GM06990 (cell line): ENCODE measurements around the gene P3H2.
"Not testable (repeated sequence)": the region's sequence is repeated elsewhere in the genome, so short reads cannot be mapped to it uniquely, and the experiment has no call there.

Experiments
- DNase-seq: peaks from one replicate; pipeline ENCODE4 v3.0.0-alpha.2; 2011; ENCODE audit not compliant: insufficient read length; ENCODE audit errors: extremely low read depth
- H3K27me3 ChIP-seq: replicated peaks from 2 replicates; pipeline ENCODE4 v1.6.0; 2011; ENCODE audit warnings: low read length; ENCODE audit not compliant: control insufficient read depth, insufficient read depth
- H3K36me3 ChIP-seq: 2 replicates; pipeline ENCODE4 v1.5.1; 2011; ENCODE audit warnings: low read length; ENCODE audit not compliant: control insufficient read depth, insufficient read depth
- H3K4me3 ChIP-seq: replicated peaks from 2 replicates; pipeline ENCODE4 v1.5.1; 2011; ENCODE audit warnings: low read depth, mild to moderate bottlenecking, control low read depth, low read length
- CTCF ChIP-seq: IDR thresholded peaks from 2 replicates; pipeline ENCODE4 v1.5.1; 2011; ENCODE audit warnings: low read length, control low read depth, mild to moderate bottlenecking, inconsistent platforms; ENCODE audit not compliant: insufficient read depth, poor library complexity, severe bottlenecking

P3H2 gene

GRCh38 chr3:190072856-190073255 lies 47.8 kb downstream of the P3H2 start:
- no peak for TF ChIP-seq CTCF
- H3K4me3 ChIP-seq: no peak overlapping the region
- no peaks in the 10 kb centered on the region for H3K36me3 ChIP-seq
- DNase-seq: no peak
- no peaks in the 10 kb centered on the region for H3K27me3 ChIP-seq

- H3K36me3 ChIP-seq, DNase-seq, H3K27me3 ChIP-seq, H3K4me3 ChIP-seq: not testable (repeated sequence)
Measured at GRCh38 chr3:190071921-190072320, 48.8 kb downstream of the P3H2 start.

- no peak for DNase-seq
- no peaks in the 10 kb centered on the region for H3K36me3 ChIP-seq
- no peak for TF ChIP-seq CTCF
- no peak overlapping the region for H3K4me3 ChIP-seq
- no peaks in the 10 kb centered on the region for H3K27me3 ChIP-seq
Measured at GRCh38 chr3:190070622-190071347, 49.9 kb downstream of the P3H2 start.

GRCh38 chr3:190065204-190065603 lies 55.5 kb downstream of the P3H2 start:
- H3K4me3 ChIP-seq: no peak overlapping the region
- H3K27me3 ChIP-seq: no peaks in the 10 kb centered on the region
- DNase-seq: no peak
- no peaks in the 10 kb centered on the region for H3K36me3 ChIP-seq
- no peak for TF ChIP-seq CTCF

GRCh38 chr3:190064659-190065058 lies 56.0 kb downstream of the P3H2 start:
- Histone ChIP-seq H3K36me3 (no peaks in the 10 kb centered on the region), H3K4me3 (no peak overlapping the region), H3K27me3 (no peaks in the 10 kb centered on the region)
- no peak for TF ChIP-seq CTCF
- DNase-seq: no peak

- H3K36me3 ChIP-seq: no peaks in the 10 kb centered on the region
- H3K27me3 ChIP-seq: no peaks in the 10 kb centered on the region
- no peak for DNase-seq
- no peak for TF ChIP-seq CTCF
- no peak overlapping the region for H3K4me3 ChIP-seq
Measured at GRCh38 chr3:190064112-190064511, 56.6 kb downstream of the P3H2 start.
